ENCODE data around the gene DCST2. TPM values are rescaled to one million over a fixed set of nuclear protein-coding genes. Genes with fewer than 3 reads are reported as not detected.

DCST2 gene
- total RNA-seq, 1 experiment from 2014 or later, result 0.18 TPM

GRCh38 chr1:155064111-155064831 is 30.7 kb upstream of the DCST2 start:
- Histone ChIP-seq H3K4me3 (ENCODE audit: low read length) (peak overlapping the region; percentile 76), H3K9ac (ENCODE audit: low read length) (peak overlapping the region; percentile 55), H3K27ac (ENCODE audit: low read length) (no peak overlapping the region), H3K9me2 (replicated peaks; ENCODE audit: low read length) (no peaks in the 10 kb centered on the region), H3F3A (ENCODE audit: low read length, unreplicated experiment) (no peaks in the 10 kb centered on the region), H3K79me2 (ENCODE audit: low read length) (peaks cover 14% of the 10 kb centered on the region), H2AFZ (ENCODE audit: low read length) (peak overlapping the region; percentile 83), H3K27me3 (ENCODE audit: low read length) (no peaks in the 10 kb centered on the region), H4K20me1 (ENCODE audit: low read length) (no peaks in the 10 kb centered on the region), H3K4me2 (ENCODE audit: low read length) (peak overlapping the region; percentile 82), H3K4me1 (ENCODE audit: insufficient read depth, low read length) (peaks cover 21% of the 10 kb centered on the region), H3K9me3 (ENCODE audit: low read length) (no peaks in the 10 kb centered on the region), H3K36me3 (ENCODE audit: low read depth, low read length) (peaks cover 11% of the 10 kb centered on the region; the same call in 1 of the 2 replicates)
- TSS peak; percentile 68 for BruUV-seq (replicated peaks)
- DNase-seq (no peak), ATAC-seq (peak; percentile 17)
- POLR2A ChIA-PET (ENCODE audit: unreplicated experiment), result interaction anchor here (0.6 to 1.0 kb wide), 2 partner anchors 91 to 1280 kb away, joined by 4 to 5 read pairs; no protein-coding TSS in a partner anchor
- CTCF ChIA-PET, result interaction anchor here (0.8 to 2.3 kb wide), 2 partner anchors 11 to 20 kb away, joined by 3 to 14 read pairs; no protein-coding TSS in a partner anchor
- intact Hi-C loops (cut with micrococcal nuclease), result loop anchor here (5.0 kb wide), 1 partner anchor 92 kb away; the partner anchor contains the start of genes CKS1B and SHC1
- TF ChIP-seq EZH2phosphoT487 (IDR thresholded peaks at IDR 0.05; ENCODE audit: borderline replicate concordance, low read length), result no peak
- TF ChIP-seq EZH2 (IDR thresholded peaks at IDR 0.05; ENCODE audit: low read length, unreplicated experiment), result no peak
- TF ChIP-seq CTCF (conservative IDR thresholded peaks at IDR 0.05; ENCODE audit: low read depth, low read length), result no peak

GRCh38 chr1:155063550-155064110 is 30.0 kb upstream of the DCST2 start, which contains the start of gene EFNA4:
TSS of gene EFNA4 (plus strand) at chr1:155063740. CDS start at chr1:155063824, 84 bp downstream.
- CTCF ChIA-PET, result interaction anchor here (2.3 kb wide), 1 partner anchor 21 kb away, joined by 14 read pairs; no protein-coding TSS in a partner anchor
- DNase-seq (peak; percentile 90), ATAC-seq (peak; percentile 76)
- H3K4me2 ChIP-seq (ENCODE audit: low read length), result peak within 1 kb of the TSS; percentile 82
- H3K9me2 ChIP-seq (replicated peaks; ENCODE audit: low read length), result no peaks in the 10 kb centered on the region
- H3K27ac ChIP-seq (ENCODE audit: low read length), result 0 out of 2 replicates have a peak within 1 kb of the TSS, but pooled peaks have one; percentile 3
- TF ChIP-seq CTCF (conservative IDR thresholded peaks at IDR 0.05; ENCODE audit: low read depth, low read length) (no peak), EZH2 (IDR thresholded peaks at IDR 0.05; ENCODE audit: low read length, unreplicated experiment) (no peak), EZH2phosphoT487 (IDR thresholded peaks at IDR 0.05; ENCODE audit: borderline replicate concordance, low read length) (no peak)
- POLR2A ChIA-PET (ENCODE audit: unreplicated experiment), result interaction anchor here (1.0 kb wide), 1 partner anchor 90 kb away, joined by 4 read pairs; no protein-coding TSS in a partner anchor
- H3K4me1 ChIP-seq (ENCODE audit: insufficient read depth, low read length), result peaks cover 21% of the 10 kb centered on the region
- H4K20me1 ChIP-seq (ENCODE audit: low read length), result no peaks in the 10 kb centered on the region
- no peaks in the 10 kb centered on the region for H3K9me3 ChIP-seq (ENCODE audit: low read length)
- H3K9ac ChIP-seq (ENCODE audit: low read length), result peak within 1 kb of the TSS; percentile 55
- H3F3A ChIP-seq (ENCODE audit: low read length, unreplicated experiment), result no peaks in the 10 kb centered on the region
- no peaks in the 10 kb centered on the region for H3K27me3 ChIP-seq (ENCODE audit: low read length)
- H3K79me2 ChIP-seq (ENCODE audit: low read length), result peaks cover 14% of the 10 kb centered on the region
- TSS peak; percentile 60 for BruUV-seq (replicated peaks)
- H3K4me3 ChIP-seq (ENCODE audit: low read length), result peak within 1 kb of the TSS; percentile 76
- H2AFZ ChIP-seq (ENCODE audit: low read length), result peak within 1 kb of the TSS; percentile 83
- peaks cover 14% of the 10 kb centered on the region for H3K36me3 ChIP-seq (ENCODE audit: low read depth, low read length)
- intact Hi-C loops (cut with micrococcal nuclease), result loop anchor here (1.0 to 5.0 kb wide), 2 partner anchors 21 to 91 kb away; partner anchors contain the start of genes CKS1B and SHC1

All from PC-3 (cell line).